Lower leg skin (tissue), 4 donors: ENCODE data around the gene COPS8. TPM values are rescaled to one million over a fixed set of nuclear protein-coding genes. Genes with fewer than 3 reads are reported as not detected.

Experiments
- DNase-seq, 2 donors: peaks; one replicate each; pipeline ENCODE4 v3.0.0-alpha.2; 2019; ENCODE audit warnings: low spot score in 2 of 2
- H3K4me3 ChIP-seq: fragments of 200-600 bp; sonication (generic); 2 replicates; pipeline ENCODE4 v1.5.1; 2017; ENCODE audit warnings: mild to moderate bottlenecking, low read depth; ENCODE audit not compliant: poor library complexity, severe bottlenecking
- CTCF ChIP-seq, 3 donors: fragments of 450-650 bp; IDR thresholded peaks; one replicate each; pipeline ENCODE4 v1.5.1; 2016; ENCODE audit warnings: antibody characterized with exemption in 3 of 3, mild to moderate bottlenecking in 3 of 3, moderate library complexity in 2 of 3
- POLR2A ChIP-seq, 2 donors: fragments of 450-650 bp; IDR thresholded peaks; one replicate each; pipeline ENCODE4 v1.6.1; 2016 to 2017; ENCODE audit warnings: antibody characterized with exemption in 2 of 2, mild to moderate bottlenecking in 1 of 2, moderate library complexity in 1 of 2
- WGBS, 2 donors: methylation state at CpG; one replicate each; pipeline ENCODE4 v1.1.5; 2018; 5-methylcytosine and 5-hydroxymethylcytosine counted together
- intact Hi-C: fragments of 100-400 bp; cut with DNase I; formaldehyde crosslinking; loops from one replicate; pipeline ENCODE4 v1.15.0; 2023; ENCODE audit warnings: low total_unique reads
- total RNA-seq, 4 donors: library from RNA; depleted of rRNA; stranded (reverse); fragments of >200 nt; gene quantifications; one replicate each; pipeline ENCODE4 v1.1.0, GENCODE V29; 2016

COPS8 gene
- total RNA-seq, 4 donors from 2014 or later = 38.8 to 74.0 (median 69.3) TPM

DNA sequence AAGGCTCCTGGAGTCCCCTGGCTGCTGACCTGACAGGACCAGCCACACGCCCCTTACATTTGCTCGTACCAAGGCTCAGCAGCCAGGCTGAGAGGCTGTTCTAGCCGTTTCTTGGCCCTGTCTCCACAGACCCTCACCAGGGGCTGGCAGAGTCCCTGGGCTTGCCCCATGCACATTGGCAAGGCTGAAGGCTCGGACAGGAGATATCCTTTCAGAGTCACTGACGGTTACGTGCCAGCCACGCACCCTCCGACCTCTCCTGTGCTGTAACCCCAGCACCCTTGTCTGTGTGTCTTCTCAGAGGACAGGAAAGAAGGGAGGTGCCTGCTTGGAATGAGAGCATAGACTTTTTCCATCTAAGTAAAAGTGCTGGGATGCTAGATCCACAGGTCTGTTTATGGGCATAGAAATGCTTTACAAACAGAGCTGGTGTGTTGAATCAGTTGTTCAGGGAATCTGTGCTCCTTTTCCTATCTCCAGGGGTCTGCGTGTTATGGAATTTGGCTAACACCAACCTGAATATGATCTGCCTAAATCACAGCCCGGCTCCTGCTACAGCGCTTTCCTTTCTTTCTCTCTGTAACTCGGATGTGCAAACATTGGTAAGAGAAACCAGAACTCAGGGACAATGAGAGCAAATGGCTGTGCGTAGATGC is 41.0 kb downstream of the COPS8 start:
- peak in 1 of 2 donors; percentile 15 for DNase-seq
- 66 to 76% methylated on average over 13 of the region's 13 CpGs for WGBS, 2 donors
- no peak for TF ChIP-seq POLR2A (IDR thresholded peaks at IDR 0.05)
- TF ChIP-seq CTCF (IDR thresholded peaks at IDR 0.05) = no peak
- intact Hi-C loops = no loop called here
- H3K4me3 ChIP-seq = no peak overlapping the region

GRCh38 chr2:237128026-237128703 is 42.5 kb downstream of the COPS8 start:
- no peak for TF ChIP-seq POLR2A (IDR thresholded peaks at IDR 0.05)
- TF ChIP-seq CTCF (IDR thresholded peaks at IDR 0.05) = no peak
- DNase-seq = peak; percentile 96 to 98
- intact Hi-C loops = no loop called here
- no peak overlapping the region for H3K4me3 ChIP-seq
- WGBS, 2 donors = 17 to 20% methylated on average over 11 of the region's 11 CpGs

GRCh38 chr2:237128845-237129592 is 43.3 kb downstream of the COPS8 start:
- peak in 1 of 2 donors; percentile 12 for DNase-seq
- WGBS, 2 donors = 90% methylated on average over 10 of the region's 10 CpGs
- TF ChIP-seq CTCF (IDR thresholded peaks at IDR 0.05) = no peak
- no peak for TF ChIP-seq POLR2A (IDR thresholded peaks at IDR 0.05)
- intact Hi-C loops = no loop called here
- H3K4me3 ChIP-seq = no peak overlapping the region

DNA sequence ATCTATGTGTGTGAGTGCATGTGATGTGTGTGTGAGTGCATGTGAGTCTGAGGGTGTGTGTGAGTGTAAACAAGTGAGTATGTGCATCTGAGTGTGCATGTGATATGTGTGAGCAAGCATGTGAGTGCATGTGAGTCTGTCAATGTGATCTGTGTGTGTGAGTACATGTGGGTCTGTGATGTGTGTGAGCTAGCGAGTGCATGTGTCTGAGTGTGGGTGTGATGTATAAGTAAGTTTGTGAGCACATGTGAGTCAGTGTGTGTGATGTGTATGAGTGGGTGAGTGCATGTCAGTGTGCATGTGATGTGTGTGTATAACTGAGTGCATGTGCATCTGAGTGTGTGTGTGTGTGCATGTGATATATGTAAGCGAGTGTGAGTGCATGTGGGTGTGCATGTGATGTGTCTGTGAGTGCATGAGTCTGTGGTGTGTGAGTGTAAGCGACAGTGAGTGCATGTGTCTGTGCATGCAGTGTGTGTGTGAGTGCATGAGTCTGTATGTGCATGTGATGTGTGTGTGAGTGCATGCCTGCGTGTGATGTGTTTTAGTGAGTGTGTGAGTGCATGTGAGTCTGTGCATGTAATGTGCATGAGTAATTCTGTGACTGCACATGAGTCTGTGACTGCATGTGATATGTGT is 44.1 kb downstream of the COPS8 start:
- intact Hi-C loops = no loop called here
- 87 to 95% methylated on average over 4 of the region's 4 CpGs for WGBS, 2 donors
- no peak for TF ChIP-seq CTCF (IDR thresholded peaks at IDR 0.05)
- H3K4me3 ChIP-seq = no peak overlapping the region
- DNase-seq = peak; percentile 9 to 49

DNA sequence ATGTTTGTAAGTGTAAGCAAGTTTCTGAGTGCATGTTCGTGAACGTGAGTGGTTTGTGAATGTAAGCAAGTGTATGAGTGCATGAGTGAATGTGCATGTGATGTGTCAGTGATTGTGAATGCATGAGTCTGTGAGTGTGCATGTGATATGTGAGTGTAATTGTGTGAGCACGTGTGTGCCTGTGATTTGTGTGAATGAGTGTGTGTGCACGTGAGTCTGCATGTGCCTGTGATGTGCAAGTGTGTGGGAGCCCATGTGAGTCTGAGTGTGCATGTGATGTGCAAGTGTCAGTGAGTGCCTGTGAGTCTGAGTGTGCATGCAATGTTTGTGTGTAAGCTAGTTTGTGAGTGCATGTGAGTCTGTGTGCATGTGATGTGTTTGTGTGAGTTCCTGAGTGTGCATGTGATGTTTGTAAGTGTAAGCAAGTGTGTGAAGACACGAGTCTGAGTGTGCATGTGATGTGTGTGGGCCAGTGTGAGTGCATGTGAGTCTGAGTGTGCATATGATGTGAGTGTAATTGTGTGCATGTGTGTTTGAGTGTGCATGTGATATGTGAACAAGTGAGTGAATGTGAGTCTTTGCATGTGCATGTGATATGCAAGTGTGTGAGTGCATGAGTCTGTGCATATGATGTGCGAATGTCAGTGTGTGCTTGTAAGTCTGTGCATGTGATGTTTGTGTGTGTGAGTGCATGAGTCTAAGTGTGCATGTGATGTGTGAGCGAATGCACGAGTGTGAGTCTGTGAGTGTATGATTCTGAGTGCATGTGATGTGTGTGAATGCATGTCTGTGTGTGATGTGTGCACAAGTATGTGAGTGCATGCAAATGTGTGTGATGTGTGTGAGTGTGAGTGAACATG is 45.1 kb downstream of the COPS8 start:
- DNase-seq = peak in 1 of 2 donors; percentile 18
- H3K4me3 ChIP-seq = no peak overlapping the region
- WGBS, 2 donors = 93 to 95% methylated on average over 8 of the region's 8 CpGs
- intact Hi-C loops = no loop called here
- no peak for TF ChIP-seq POLR2A (IDR thresholded peaks at IDR 0.05)
- no peak for TF ChIP-seq CTCF (IDR thresholded peaks at IDR 0.05)
